BLaER1 (cell line): Measurements from ENCODE around the gene UQCR11.

ENCODE experiments used
- H3K27ac ChIP-seq: shearing (Covaris generic); formaldehyde crosslinking; 2 replicates; pipeline ENCODE4 v1.8.1; 2022
- H3K27me3 ChIP-seq: shearing (Covaris generic); formaldehyde crosslinking; 2 replicates; pipeline ENCODE4 v1.8.1; 2022
- H3K36me3 ChIP-seq: shearing (Covaris generic); formaldehyde crosslinking; 2 replicates; pipeline ENCODE4 v1.8.1; 2022
- H3K4me1 ChIP-seq: shearing (Covaris generic); formaldehyde crosslinking; 2 replicates; pipeline ENCODE4 v1.8.1; 2022
- H3K4me2 ChIP-seq: shearing (Covaris generic); formaldehyde crosslinking; 2 replicates; pipeline ENCODE4 v1.8.1; 2022
- H3K4me3 ChIP-seq: shearing (Covaris generic); formaldehyde crosslinking; 2 replicates; pipeline ENCODE4 v1.8.1; 2022
- H3K9ac ChIP-seq: shearing (Covaris generic); formaldehyde crosslinking; 2 replicates; pipeline ENCODE4 v1.8.1; 2022
- H3K9me3 ChIP-seq: shearing (Covaris generic); formaldehyde crosslinking; 2 replicates; pipeline ENCODE4 v1.8.1; 2022
- H4K20me1 ChIP-seq: shearing (Covaris generic); formaldehyde crosslinking; 2 replicates; pipeline ENCODE4 v1.8.1; 2022
- Cebpa-rat ChIP-seq: shearing (Covaris generic); IDR thresholded peaks from 2 replicates; pipeline ENCODE4 v1.8.1; 2022

The UQCR11 gene

GRCh38 chr19:1580957-1581356 lies 24.3 kb downstream of the UQCR11 start:
- H3K4me2 ChIP-seq = no peak overlapping the region
- TF ChIP-seq Cebpa-rat = no peak
- no peak overlapping the region for H3K27ac ChIP-seq
- no peaks in the 10 kb centered on the region for H3K4me1 ChIP-seq
- no peaks in the 10 kb centered on the region for H3K27me3 ChIP-seq
- no peak overlapping the region for H3K4me3 ChIP-seq
- H3K9me3 ChIP-seq = no peaks in the 10 kb centered on the region
- peaks cover 100% of the 10 kb centered on the region for H3K36me3 ChIP-seq
- H3K9ac ChIP-seq = no peak overlapping the region
- H4K20me1 ChIP-seq = peaks cover 97% of the 10 kb centered on the region

- Histone ChIP-seq H3K27me3 (no peaks in the 10 kb centered on the region), H3K4me3 (no peak overlapping the region), H3K27ac (no peak overlapping the region), H3K4me1 (no peaks in the 10 kb centered on the region), H3K4me2 (no peak overlapping the region), H3K9me3 (no peaks in the 10 kb centered on the region), H3K36me3 (peaks cover 100% of the 10 kb centered on the region), H4K20me1 (peaks cover 97% of the 10 kb centered on the region), H3K9ac (no peak overlapping the region)
- no peak for TF ChIP-seq Cebpa-rat
Measured at GRCh38 chr19:1580382-1580781, 24.9 kb downstream of the UQCR11 start.

GRCh38 chr19:1579222-1579621 lies 26.0 kb downstream of the UQCR11 start:
- no peak for TF ChIP-seq Cebpa-rat
- no peak overlapping the region for H3K9ac ChIP-seq
- H3K9me3 ChIP-seq = no peaks in the 10 kb centered on the region
- H3K4me2 ChIP-seq = no peak overlapping the region
- peaks cover 99% of the 10 kb centered on the region for H3K36me3 ChIP-seq
- H4K20me1 ChIP-seq = peaks cover 96% of the 10 kb centered on the region
- no peak overlapping the region for H3K4me3 ChIP-seq
- no peaks in the 10 kb centered on the region for H3K27me3 ChIP-seq
- H3K27ac ChIP-seq = no peak overlapping the region
- H3K4me1 ChIP-seq = no peaks in the 10 kb centered on the region

GRCh38 chr19:1577929-1578618 lies 27.2 kb downstream of the UQCR11 start:
- Histone ChIP-seq H4K20me1 (peaks cover 86% of the 10 kb centered on the region), H3K4me2 (no peak overlapping the region), H3K4me1 (0 out of 2 replicates have a peak, but pooled peaks cover 7% of the 10 kb centered on the region), H3K4me3 (no peak overlapping the region), H3K27ac (no peak overlapping the region), H3K36me3 (peaks cover 92% of the 10 kb centered on the region), H3K9me3 (no peaks in the 10 kb centered on the region), H3K27me3 (no peaks in the 10 kb centered on the region), H3K9ac (no peak overlapping the region)
- TF ChIP-seq Cebpa-rat = no peak

GRCh38 chr19:1577090-1577928 lies 28.0 kb downstream of the UQCR11 start:
- H3K9ac ChIP-seq = no peak overlapping the region
- H3K4me1 ChIP-seq = 0 out of 2 replicates have a peak, but pooled peaks cover 7% of the 10 kb centered on the region
- peaks cover 79% of the 10 kb centered on the region for H4K20me1 ChIP-seq
- no peaks in the 10 kb centered on the region for H3K9me3 ChIP-seq
- no peaks in the 10 kb centered on the region for H3K27me3 ChIP-seq
- peaks cover 85% of the 10 kb centered on the region for H3K36me3 ChIP-seq
- H3K4me2 ChIP-seq = no peak overlapping the region
- H3K27ac ChIP-seq = no peak overlapping the region
- no peak overlapping the region for H3K4me3 ChIP-seq
- no peak for TF ChIP-seq Cebpa-rat

GRCh38 chr19:1576242-1577089 lies 28.8 kb downstream of the UQCR11 start:
- H3K36me3 ChIP-seq = peaks cover 76% of the 10 kb centered on the region
- no peak overlapping the region for H3K27ac ChIP-seq
- H3K9ac ChIP-seq = no peak overlapping the region

GRCh38 chr19:1575323-1576241 lies 29.7 kb downstream of the UQCR11 start:
- H3K27ac ChIP-seq = no peak overlapping the region
- H3K9me3 ChIP-seq = no peaks in the 10 kb centered on the region
- H3K9ac ChIP-seq = no peak overlapping the region
- H3K4me2 ChIP-seq = no peak overlapping the region
- H3K27me3 ChIP-seq = no peaks in the 10 kb centered on the region
- H4K20me1 ChIP-seq = peaks cover 65% of the 10 kb centered on the region
- no peak overlapping the region for H3K4me3 ChIP-seq
- peaks cover 67% of the 10 kb centered on the region for H3K36me3 ChIP-seq
- peaks cover 10% of the 10 kb centered on the region for H3K4me1 ChIP-seq
- TF ChIP-seq Cebpa-rat = no peak

More at GRCh38 chr19:1576242-1577089, 28.8 kb downstream of the UQCR11 start:
- H4K20me1 ChIP-seq = peaks cover 72% of the 10 kb centered on the region
- no peak overlapping the region for H3K4me2 ChIP-seq
- no peak overlapping the region for H3K4me3 ChIP-seq
- no peak for TF ChIP-seq Cebpa-rat
- no peaks in the 10 kb centered on the region for H3K9me3 ChIP-seq
- H3K27me3 ChIP-seq = no peaks in the 10 kb centered on the region
- H3K4me1 ChIP-seq = 0 out of 2 replicates have a peak, but pooled peaks cover 7% of the 10 kb centered on the region

GRCh38 chr19:1574354-1575136 lies 30.7 kb downstream of the UQCR11 start:
- Histone ChIP-seq H3K27ac (no peak overlapping the region), H3K9me3 (no peaks in the 10 kb centered on the region), H3K27me3 (no peaks in the 10 kb centered on the region), H3K9ac (no peak overlapping the region), H3K36me3 (peaks cover 57% of the 10 kb centered on the region), H3K4me1 (peaks cover 20% of the 10 kb centered on the region), H4K20me1 (peaks cover 54% of the 10 kb centered on the region), H3K4me2 (no peak overlapping the region), H3K4me3 (no peak overlapping the region)
- TF ChIP-seq Cebpa-rat = no peak
